GM18907 (cell line): ENCODE results near the gene FUOM.
"Not testable (repeated sequence)": the region's sequence is repeated elsewhere in the genome, so short reads cannot be mapped to it uniquely, and the experiment has no call there.

Experiments
- ATAC-seq: cut with Tn5 transposase; IDR thresholded peaks from one replicate; pipeline ENCODE4 v1.9.1; 2021; ENCODE audit warnings: mild to moderate bottlenecking, moderate library complexity; ENCODE audit not compliant: unreplicated experiment

Gene FUOM

DNA sequence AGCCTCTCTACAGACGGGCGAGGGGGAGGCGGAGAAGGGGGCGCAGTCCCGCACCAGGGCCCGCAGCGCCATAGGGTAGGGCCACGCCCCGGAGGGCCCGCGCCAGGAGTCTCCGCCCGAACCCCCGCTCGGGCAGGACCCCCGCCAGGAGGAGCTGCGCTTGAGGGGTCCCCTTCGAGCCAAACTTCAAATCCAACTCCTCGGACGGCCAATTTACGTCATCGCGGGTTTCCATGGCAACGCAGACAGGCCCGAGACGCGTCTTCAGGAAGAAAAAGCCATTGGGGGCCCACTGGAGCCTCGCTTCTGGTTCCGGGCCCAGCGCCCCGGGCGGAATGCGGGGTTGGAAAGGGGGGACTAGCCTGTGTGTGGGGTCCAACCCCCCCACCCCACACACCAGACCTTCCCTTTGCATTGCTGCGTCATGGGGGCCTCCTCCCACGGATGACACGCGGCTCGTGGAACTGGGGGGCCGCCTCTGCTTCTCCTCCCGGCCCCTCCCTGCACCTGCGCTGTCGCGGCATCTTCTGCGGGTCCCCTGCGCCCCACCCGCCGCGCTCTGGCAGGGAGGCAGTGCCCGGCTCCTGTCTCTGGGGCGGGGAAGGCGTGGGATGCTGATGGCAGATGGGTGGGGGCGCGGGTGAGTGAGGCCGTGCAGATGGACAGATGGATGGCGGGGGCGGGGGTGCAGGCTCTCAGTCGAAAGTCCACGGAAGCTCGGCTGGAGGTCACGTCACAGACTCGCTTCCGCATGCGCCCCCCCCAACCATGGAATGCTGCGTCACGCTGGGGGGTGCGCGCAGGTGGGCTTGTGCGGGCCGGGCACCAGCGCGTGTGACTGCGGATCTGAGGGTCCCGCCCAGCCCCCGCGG lies 22.3 kb downstream of the FUOM start:
- no peak for ATAC-seq

DNA sequence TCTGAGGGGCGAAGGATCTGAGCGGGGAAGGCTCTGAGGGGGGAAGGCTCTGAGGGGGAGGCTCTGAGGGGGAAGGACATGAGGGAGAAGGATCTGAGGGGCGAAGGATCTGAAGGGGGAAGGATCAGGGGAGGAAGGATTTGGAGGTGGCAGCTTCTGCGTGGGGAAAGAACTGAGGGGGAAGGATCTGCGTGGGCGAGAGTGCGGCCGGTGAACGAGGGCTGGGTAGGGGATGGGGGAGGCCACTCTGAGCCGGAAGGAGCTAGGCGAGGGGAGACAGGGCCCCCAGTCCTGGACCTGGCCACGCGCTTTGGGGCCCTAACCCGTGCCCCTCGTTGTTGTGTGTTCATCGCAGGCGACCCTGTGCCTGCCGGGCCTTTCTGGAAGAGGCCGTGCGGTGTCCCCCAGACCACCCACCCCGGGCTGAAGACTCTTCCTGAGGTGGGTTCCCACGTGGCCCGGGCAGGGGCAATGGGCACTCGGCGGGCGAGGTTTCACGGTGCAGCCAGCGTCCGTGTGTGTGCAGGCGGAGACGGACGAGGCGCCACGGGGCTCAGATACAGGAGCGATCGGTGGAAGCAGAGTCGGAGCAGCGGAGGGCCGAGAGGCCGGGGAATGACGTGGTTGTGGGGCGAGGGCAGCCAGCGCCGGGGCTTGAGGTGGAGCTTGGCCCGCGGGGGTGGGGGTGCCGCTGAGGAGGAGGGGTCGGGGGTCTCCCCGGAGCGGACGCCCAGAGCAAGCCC lies 23.1 kb downstream of the FUOM start:
- ATAC-seq = no peak

DNA sequence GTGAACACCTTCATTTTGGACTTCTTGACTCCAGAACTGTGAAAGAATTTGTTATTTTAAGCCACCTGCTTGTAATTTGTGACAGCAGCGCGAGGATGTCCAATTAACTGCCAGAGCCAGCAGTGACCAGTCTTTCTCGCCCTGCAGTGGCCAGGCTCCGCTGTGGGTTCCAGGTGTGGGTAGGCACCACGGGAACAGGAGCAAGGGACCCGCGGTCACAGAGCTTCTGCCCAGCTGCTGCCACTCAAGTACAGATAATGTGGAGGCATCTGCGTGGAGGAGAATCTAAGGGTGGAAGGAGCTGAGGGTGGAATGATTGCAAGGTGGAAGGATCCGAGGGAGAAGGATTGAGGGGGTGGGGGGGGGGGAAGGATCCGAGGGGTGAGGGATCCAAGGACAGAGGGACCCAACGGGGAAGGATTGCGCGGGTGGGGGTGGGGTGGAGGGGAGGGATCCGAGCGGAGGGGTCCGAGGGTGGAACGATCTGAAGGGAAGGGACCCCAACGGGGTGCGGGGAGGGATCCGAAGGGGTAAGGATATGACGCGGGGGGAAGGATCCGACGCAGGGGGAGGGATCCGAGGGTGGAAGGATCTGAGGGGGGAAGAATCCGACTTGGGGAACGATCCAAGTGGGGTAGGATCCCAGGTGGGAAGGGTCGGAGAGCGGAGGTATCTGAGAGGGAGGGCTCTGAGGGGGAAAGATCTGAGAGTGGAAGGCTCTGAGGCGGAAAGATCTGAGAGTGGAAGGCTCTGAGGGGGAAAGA lies 24.7 kb downstream of the FUOM start:
- ATAC-seq = no peak

DNA sequence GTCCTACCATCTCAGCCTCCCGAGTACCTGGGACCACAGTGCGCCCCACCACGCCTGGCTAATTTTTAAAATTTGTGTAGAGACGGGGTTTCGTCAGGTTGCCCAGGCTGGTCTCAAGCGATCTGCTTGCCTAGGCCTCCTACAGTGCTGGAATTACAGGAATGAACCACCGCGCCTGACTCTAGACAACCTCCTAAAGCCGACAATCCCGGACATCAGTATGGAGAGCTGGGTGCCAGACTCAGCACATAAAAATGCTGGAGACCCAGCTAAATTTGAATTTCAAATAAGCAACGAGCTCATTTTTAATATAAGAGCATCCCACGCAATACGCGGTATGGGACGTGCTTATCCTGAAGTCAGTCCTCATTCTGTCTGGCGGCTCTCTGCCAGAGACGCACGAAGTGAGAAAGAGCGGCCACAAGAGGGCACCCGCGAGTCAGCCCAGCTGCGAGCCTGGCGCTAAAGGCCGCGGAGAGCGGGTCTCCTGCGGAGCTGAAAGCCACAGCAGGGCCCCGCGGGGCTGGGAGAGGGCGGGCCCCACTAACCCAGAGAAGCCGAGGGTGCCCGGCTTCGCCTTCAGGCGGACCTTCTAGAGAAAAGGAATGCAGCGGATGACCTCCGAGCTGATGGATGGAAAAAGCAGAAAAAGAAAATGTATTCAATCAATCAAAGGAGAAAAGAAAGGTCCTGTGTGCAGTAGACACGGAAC lies 28.2 kb downstream of the FUOM start:
- ATAC-seq = peak; percentile 74

DNA sequence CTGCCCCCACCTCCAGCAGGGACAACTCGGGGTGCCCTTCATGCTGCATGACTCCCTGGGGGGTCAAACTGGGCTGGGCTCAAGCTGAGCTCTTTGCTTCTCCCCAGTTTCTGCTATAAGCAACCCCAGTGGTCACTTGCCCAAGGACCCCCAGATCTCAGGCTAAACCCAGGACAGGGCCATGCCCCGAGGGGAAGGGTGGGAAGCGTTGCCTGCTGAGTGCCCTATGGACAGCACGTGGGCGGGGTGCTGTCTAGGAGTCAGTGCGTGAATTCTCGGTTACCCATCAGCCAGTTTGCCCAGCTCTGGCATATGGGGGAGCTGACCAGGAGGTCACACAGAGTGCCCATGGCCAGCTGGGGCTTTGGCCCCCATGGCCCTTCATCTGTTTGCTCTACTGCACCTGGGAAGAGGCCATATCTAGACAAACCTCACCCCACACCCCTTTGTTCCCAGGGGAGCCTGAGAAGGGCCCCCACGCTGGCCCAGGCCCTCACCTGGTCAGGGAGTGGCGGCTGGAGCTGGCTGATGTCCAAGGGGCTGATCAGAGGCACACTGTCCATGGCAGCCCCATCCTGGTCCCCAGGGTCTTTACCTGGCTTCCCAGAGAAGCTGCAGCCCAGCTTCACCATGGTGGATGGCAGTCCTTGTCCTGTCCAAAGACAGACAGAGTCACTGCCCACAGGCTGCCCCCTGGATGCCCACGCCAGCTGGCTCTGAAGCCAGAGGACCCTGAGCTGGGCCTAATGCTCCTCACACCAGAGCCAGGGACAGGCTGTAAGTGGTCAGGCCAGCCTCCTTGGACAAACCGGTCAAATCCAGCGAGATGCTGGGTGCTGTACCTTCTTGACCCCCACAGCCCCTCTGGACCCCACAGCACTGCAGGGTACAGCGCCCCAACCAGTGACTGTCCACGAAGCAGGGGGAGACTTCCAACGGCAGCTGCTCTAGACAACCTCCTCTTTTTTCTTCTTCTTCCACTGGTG lies 29.2 kb downstream of the FUOM start:
- ATAC-seq = no peak

GRCh38 chr10:133327651-133328357 lies 30.0 kb downstream of the FUOM start:
- ATAC-seq = no peak

GRCh38 chr10:133326745-133327650 lies 30.8 kb downstream of the FUOM start:
- no peak for ATAC-seq

GRCh38 chr10:133326223-133326551 lies 31.6 kb downstream of the FUOM start:
- ATAC-seq = no peak

- no peak for ATAC-seq
These were observed 32.2 kb downstream of the FUOM start for GRCh38 chr10:133325440-133326222.

DNA sequence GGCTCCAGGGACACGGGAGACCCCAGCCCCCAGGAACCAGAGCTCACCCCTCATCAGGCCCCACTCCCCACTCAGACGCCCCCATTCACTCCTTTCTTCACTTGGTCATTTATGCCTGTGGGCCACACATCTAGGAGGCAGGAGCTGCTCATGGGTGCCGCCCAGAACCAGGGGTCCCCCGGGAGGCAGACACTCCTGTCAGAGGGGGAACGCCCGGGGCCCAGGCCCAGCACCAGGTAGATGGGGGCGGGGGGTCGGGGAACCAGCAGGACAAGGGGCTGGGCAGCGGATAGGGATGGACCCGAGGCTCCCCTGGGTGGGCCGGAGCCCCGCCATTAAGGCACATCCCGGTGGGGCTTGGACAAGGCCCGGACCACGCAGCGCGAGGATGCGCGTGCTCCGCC lies 33.0 kb downstream of the FUOM start:
- no peak for ATAC-seq

- ATAC-seq = no peak
These were observed 33.5 kb downstream of the FUOM start for GRCh38 chr10:133324198-133324792.

- ATAC-seq = not testable (repeated sequence)
These were observed 35.6 kb downstream of the FUOM start for GRCh38 chr10:133322064-133322709.

DNA sequence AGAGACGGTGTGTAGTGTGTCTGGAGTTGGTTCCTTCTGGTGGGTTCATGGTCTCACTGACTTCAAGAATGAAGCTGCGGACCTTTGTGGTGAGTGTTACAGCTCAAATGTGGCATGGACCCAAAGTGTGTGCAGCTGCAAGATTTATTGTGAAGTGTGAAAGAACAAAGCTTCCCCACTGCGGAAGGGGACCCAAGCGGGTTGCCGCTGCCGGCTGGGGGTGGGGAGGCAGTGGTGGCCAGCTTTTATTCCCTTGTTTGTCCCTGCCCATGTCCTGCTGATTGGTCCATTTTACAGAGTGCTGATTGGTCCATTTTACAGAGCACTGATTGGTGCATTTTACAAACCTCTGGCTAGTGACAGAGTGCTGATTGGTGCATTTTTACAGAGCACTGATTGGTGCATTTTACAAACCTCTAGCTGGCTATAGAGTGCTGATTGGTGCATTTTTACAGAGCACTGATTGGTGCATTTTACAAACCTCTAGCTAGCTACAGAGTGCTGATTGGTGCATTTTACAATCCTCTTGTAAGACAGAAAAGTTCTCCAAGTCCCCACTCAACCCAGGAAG lies 36.9 kb downstream of the FUOM start:
- ATAC-seq = not testable (repeated sequence)

DNA sequence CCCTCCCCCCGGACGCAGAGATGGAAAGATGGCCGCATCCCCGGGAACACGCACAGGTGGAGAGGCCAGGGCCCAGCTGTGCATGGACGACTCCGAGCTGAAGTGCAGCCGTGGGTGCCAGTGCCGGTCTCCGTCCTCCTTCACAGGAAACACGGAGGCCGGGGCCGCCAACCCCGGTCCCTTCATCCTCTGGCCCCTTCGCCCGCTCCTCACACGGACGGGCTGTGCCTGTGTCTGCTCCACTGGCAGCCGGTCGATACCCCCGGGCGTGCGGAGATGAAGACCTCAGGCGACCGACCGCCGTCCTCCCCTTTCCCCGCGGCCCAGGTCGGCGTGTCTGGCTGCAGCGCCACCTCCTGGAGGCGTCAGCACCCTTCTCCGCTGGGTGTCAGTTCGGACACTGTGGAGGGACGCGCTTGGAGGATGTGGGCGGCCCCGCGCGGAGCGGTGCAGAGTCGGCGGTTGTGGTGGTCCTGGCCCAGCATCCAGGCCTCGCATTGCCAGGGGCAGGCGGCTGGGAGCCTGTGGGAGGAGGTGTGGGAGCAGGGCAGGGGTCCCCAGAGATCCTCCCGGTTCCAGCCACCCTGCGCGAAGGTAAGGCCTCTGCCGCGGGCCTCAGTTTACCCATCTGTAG lies 39.2 kb downstream of the FUOM start:
- ATAC-seq = no peak

DNA sequence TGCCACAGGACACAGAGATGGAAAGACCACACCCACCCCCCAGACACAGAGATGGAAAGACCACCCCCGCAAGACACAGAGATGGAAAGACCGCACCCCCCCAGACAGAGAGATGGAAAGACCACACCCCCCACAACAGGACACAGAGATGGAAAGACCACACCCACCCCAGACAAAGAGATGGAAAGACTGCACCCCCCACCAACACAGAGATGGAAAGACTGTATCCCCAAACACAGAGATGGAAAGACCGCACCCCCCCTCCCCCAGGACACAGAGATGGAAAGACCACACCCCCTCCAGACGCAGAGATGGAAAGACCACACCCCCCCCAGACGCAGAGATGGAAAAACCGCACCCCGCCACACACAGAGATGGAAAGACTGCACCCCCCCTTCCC lies 41.1 kb downstream of the FUOM start:
- no peak for ATAC-seq

DNA sequence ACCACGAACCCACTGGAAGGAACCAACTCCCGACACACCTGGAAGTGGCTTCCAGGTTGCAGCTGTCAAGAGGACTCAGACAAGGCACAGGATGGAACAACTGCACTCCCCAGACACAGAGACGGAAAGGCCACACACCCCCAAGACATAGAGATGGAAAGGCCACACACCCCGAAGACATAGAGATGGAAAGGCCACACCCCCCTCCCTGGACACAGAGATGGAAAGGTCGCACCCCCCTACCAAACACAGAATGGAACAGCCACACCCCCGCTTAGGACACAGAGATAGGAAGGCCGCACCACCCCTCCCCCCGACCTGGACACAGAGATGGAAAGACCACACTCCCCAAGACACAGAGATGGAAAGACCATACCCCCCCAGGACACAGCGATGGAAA lies 41.6 kb downstream of the FUOM start:
- ATAC-seq = no peak
